ENCODE measurements around the gene CCDC85C. TPM values are rescaled to one million over a fixed set of nuclear protein-coding genes. Genes with fewer than 3 reads are reported as not detected.

The CCDC85C gene
- polyA plus RNA-seq, 1 experiment = 11.8 TPM

GRCh38 chr14:99626041-99626648, 22.1 kb upstream of the CCDC85C start:
- POLR2A ChIA-PET = no interaction called here
- CTCF ChIA-PET = interaction anchor here (0.8 to 3.5 kb wide), 6 partner anchors 16 to 108 kb away, joined by 3 to 49 read pairs (median 4); no protein-coding TSS in a partner anchor
- TF ChIP-seq CTCF (IDR thresholded peaks at IDR 0.05; ENCODE audit: insufficient read depth, low read depth, low read length) = no peak

GRCh38 chr14:99625476-99625875, 21.5 kb upstream of the CCDC85C start:
- Histone ChIP-seq H3K4me3 (ENCODE audit: low read depth, low read length) (no peak overlapping the region), H3K36me3 (ENCODE audit: control insufficient read depth, insufficient read depth, low read length) (no peaks in the 10 kb centered on the region), H3K27me3 (ENCODE audit: control insufficient read depth, insufficient read depth, low read length) (no peaks in the 10 kb centered on the region)
- ChIA-PET POLR2A (no interaction called here), CTCF (interaction anchor here (0.8 to 1.4 kb wide), 4 partner anchors 15 to 103 kb away, joined by 3 to 4 read pairs (median 4); no protein-coding TSS in a partner anchor)
- no peak for DNase-seq (ENCODE audit: low read depth)
- TF ChIP-seq CTCF (IDR thresholded peaks at IDR 0.05; ENCODE audit: insufficient read depth, low read depth, low read length) = no peak

More at GRCh38 chr14:99626041-99626648, 22.1 kb upstream of the CCDC85C start:
- H3K27me3 ChIP-seq (ENCODE audit: control insufficient read depth, insufficient read depth, low read length) = no peaks in the 10 kb centered on the region
- DNase-seq (ENCODE audit: low read depth) = no peak
- no peak overlapping the region for H3K4me3 ChIP-seq (ENCODE audit: low read depth, low read length)
- no peaks in the 10 kb centered on the region for H3K36me3 ChIP-seq (ENCODE audit: control insufficient read depth, insufficient read depth, low read length)

GRCh38 chr14:99624971-99625370, 21.0 kb upstream of the CCDC85C start:
- ChIA-PET CTCF (interaction anchor here (2.7 kb wide), 1 partner anchor 100 kb away, joined by 11 read pairs; no protein-coding TSS in a partner anchor), POLR2A (no interaction called here)
- Histone ChIP-seq H3K27me3 (ENCODE audit: control insufficient read depth, insufficient read depth, low read length) (no peaks in the 10 kb centered on the region), H3K36me3 (ENCODE audit: control insufficient read depth, insufficient read depth, low read length) (no peaks in the 10 kb centered on the region), H3K4me3 (ENCODE audit: low read depth, low read length) (no peak overlapping the region)
- TF ChIP-seq CTCF (IDR thresholded peaks at IDR 0.05; ENCODE audit: insufficient read depth, low read depth, low read length) = no peak
- no peak for DNase-seq (ENCODE audit: low read depth)

GRCh38 chr14:99624024-99624423, 20.0 kb upstream of the CCDC85C start:
- Histone ChIP-seq H3K4me3 (ENCODE audit: low read depth, low read length) (no peak overlapping the region), H3K27me3 (ENCODE audit: control insufficient read depth, insufficient read depth, low read length) (no peaks in the 10 kb centered on the region), H3K36me3 (ENCODE audit: control insufficient read depth, insufficient read depth, low read length) (no peaks in the 10 kb centered on the region)
- no peak for TF ChIP-seq CTCF (IDR thresholded peaks at IDR 0.05; ENCODE audit: insufficient read depth, low read depth, low read length)
- no peak for DNase-seq (ENCODE audit: low read depth)
- CTCF ChIA-PET = interaction anchor here (0.6 to 2.7 kb wide), 10 partner anchors 9 to 108 kb away, joined by 3 to 13 read pairs (median 4); partner anchors contain the start of gene CCDC85C
- POLR2A ChIA-PET = no interaction called here

GRCh38 chr14:99621948-99622347, 17.9 kb upstream of the CCDC85C start:
- no peak for TF ChIP-seq CTCF (IDR thresholded peaks at IDR 0.05; ENCODE audit: insufficient read depth, low read depth, low read length)
- Histone ChIP-seq H3K4me3 (ENCODE audit: low read depth, low read length) (no peak overlapping the region), H3K27me3 (ENCODE audit: control insufficient read depth, insufficient read depth, low read length) (no peaks in the 10 kb centered on the region), H3K36me3 (ENCODE audit: control insufficient read depth, insufficient read depth, low read length) (no peaks in the 10 kb centered on the region)
- ChIA-PET POLR2A (no interaction called here), CTCF (interaction anchor here (1.0 to 2.7 kb wide), 4 partner anchors 13 to 233 kb away, joined by 3 to 15 read pairs (median 4); no protein-coding TSS in a partner anchor)
- DNase-seq (ENCODE audit: low read depth) = no peak

Data from BJ (cell line).